H9 (cell line): ENCODE results near the gene ITPR1. TPM values are rescaled to one million over a fixed set of nuclear protein-coding genes. Genes with fewer than 3 reads are reported as not detected.

ENCODE experiments used
- DNase-seq: peaks from one replicate; pipeline ENCODE4 v3.0.0-alpha.2; 2017
- H2AFZ ChIP-seq: one replicate; pipeline ENCODE4 v1.6.1; 2013; ENCODE audit warnings: mild to moderate bottlenecking, low read length, control low read depth, moderate library complexity
- H2AK5ac ChIP-seq: 2 replicates; pipeline ENCODE4 v1.6.1; 2013; ENCODE audit warnings: low read length, control low read depth, mixed read lengths; ENCODE audit not compliant: insufficient read length
- H2BK120ac ChIP-seq: one replicate; pipeline ENCODE4 v1.6.1; 2013; ENCODE audit warnings: low read depth, mild to moderate bottlenecking, low read length, control low read depth, inconsistent platforms; ENCODE audit not compliant: poor library complexity, severe bottlenecking
- H2BK12ac ChIP-seq: 2 replicates; pipeline ENCODE4 v1.6.1; 2013; ENCODE audit warnings: low read length, control low read depth, mixed read lengths, low read depth; ENCODE audit not compliant: insufficient read length
- H2BK15ac ChIP-seq: 2 replicates; pipeline ENCODE4 v1.6.1; 2013; ENCODE audit warnings: low read depth, low read length, control low read depth
- H2BK20ac ChIP-seq: one replicate; pipeline ENCODE4 v1.6.1; 2013; ENCODE audit warnings: low read depth, mild to moderate bottlenecking, low read length, control low read depth, inconsistent platforms; ENCODE audit not compliant: poor library complexity, severe bottlenecking
- H2BK5ac ChIP-seq: 2 replicates; pipeline ENCODE4 v1.6.1; 2013; ENCODE audit warnings: low read length, control low read depth, mixed read lengths; ENCODE audit not compliant: insufficient read length
- H3K14ac ChIP-seq: 2 replicates; pipeline ENCODE4 v1.6.1; 2013; ENCODE audit warnings: low read length, control low read depth; ENCODE audit not compliant: insufficient read depth
- H3K18ac ChIP-seq: 2 replicates; pipeline ENCODE4 v1.6.1; 2013; ENCODE audit warnings: low read depth, mild to moderate bottlenecking, mixed read lengths, low read length, control low read depth; ENCODE audit not compliant: insufficient read length
- H3K23ac ChIP-seq: 2 replicates; pipeline ENCODE4 v1.6.1; 2013; ENCODE audit warnings: low read length, control low read depth, mixed read lengths, low read depth; ENCODE audit not compliant: insufficient read length
- H3K23me2 ChIP-seq: 2 replicates; pipeline ENCODE4 v1.6.1; 2013; ENCODE audit warnings: low read depth, mild to moderate bottlenecking, mixed read lengths, low read length, control low read depth; ENCODE audit not compliant: insufficient read length, poor library complexity, severe bottlenecking
- H3K27ac ChIP-seq: 2 replicates; pipeline ENCODE4 v1.5.1; 2013; ENCODE audit warnings: low read length, control low read depth, mixed read lengths, low read depth; ENCODE audit not compliant: insufficient read length
- H3K27me3 ChIP-seq: 2 replicates; pipeline ENCODE4 v1.6.1; 2013; ENCODE audit warnings: low read length, control low read depth, inconsistent platforms; ENCODE audit not compliant: insufficient read depth
- H3K4ac ChIP-seq: 2 replicates; pipeline ENCODE4 v1.6.1; 2013; ENCODE audit warnings: low read depth, mild to moderate bottlenecking, control low read depth, inconsistent platforms, low read length, moderate library complexity
- H3K4me1 ChIP-seq: 2 replicates; pipeline ENCODE4 v1.6.1; 2013; ENCODE audit warnings: low read length, control low read depth, inconsistent platforms; ENCODE audit not compliant: insufficient read depth
- H3K4me2 ChIP-seq: 2 replicates; pipeline ENCODE4 v1.6.1; 2013; ENCODE audit warnings: low read length, control low read depth, mixed read lengths; ENCODE audit not compliant: insufficient read length, insufficient read depth
- H3K56ac ChIP-seq: 2 replicates; pipeline ENCODE4 v1.6.1; 2013; ENCODE audit warnings: low read depth, mild to moderate bottlenecking, mixed read lengths, low read length, control low read depth; ENCODE audit not compliant: insufficient read length
- H3K79me1 ChIP-seq: 2 replicates; pipeline ENCODE4 v1.6.1; 2013; ENCODE audit warnings: low read depth, mild to moderate bottlenecking, moderate library complexity, low read length, control low read depth, inconsistent platforms; ENCODE audit not compliant: insufficient read depth, poor library complexity, severe bottlenecking
- H3K79me2 ChIP-seq: 2 replicates; pipeline ENCODE4 v1.6.1; 2013; ENCODE audit warnings: low read length, control low read depth, inconsistent platforms; ENCODE audit not compliant: insufficient read depth
- H3K9ac ChIP-seq: 2 replicates; pipeline ENCODE4 v1.6.1; 2013; ENCODE audit warnings: low read length, control low read depth, mixed read lengths; ENCODE audit not compliant: insufficient read length; ENCODE audit errors: extremely low read depth
- H3K9me3 ChIP-seq: one replicate; pipeline ENCODE4 v1.6.1; 2013; ENCODE audit warnings: low read depth, low read length, inconsistent platforms; ENCODE audit not compliant: control insufficient read depth
- H3T11ph ChIP-seq: one replicate; pipeline ENCODE4 v1.6.1; 2013; ENCODE audit warnings: mild to moderate bottlenecking, low read length, control low read depth, inconsistent platforms
- H4K20me1 ChIP-seq: one replicate; pipeline ENCODE4 v1.6.1; 2013; ENCODE audit not compliant: control insufficient read depth, insufficient read length, insufficient read depth
- H4K5ac ChIP-seq: 2 replicates; pipeline ENCODE4 v1.6.1; 2013; ENCODE audit warnings: low read depth, mild to moderate bottlenecking, mixed read lengths, low read length, control low read depth; ENCODE audit not compliant: insufficient read length
- H4K8ac ChIP-seq: replicated peaks from 2 replicates; pipeline ENCODE4 v1.6.1; 2013; ENCODE audit warnings: low read length, control low read depth, mixed read lengths, low read depth; ENCODE audit not compliant: insufficient read length
- H4K91ac ChIP-seq: 2 replicates; pipeline ENCODE4 v1.6.1; 2013; ENCODE audit warnings: low read depth, mild to moderate bottlenecking, moderate library complexity, mixed read lengths, low read length, control low read depth; ENCODE audit not compliant: insufficient read length
- H3K27ac Mint-ChIP-seq, 3 experiments: 2 replicates in 2 of 3; 3 replicates in 1 of 3; pipeline ENCODE4 v1.8.0; 2020 to 2021; ENCODE audit warnings: mixed read lengths in 3 of 3, mild to moderate bottlenecking in 1 of 3, moderate library complexity in 1 of 3
- H3K27me3 Mint-ChIP-seq: 2 replicates; pipeline ENCODE4 v1.8.0; 2021; ENCODE audit warnings: low read depth, mild to moderate bottlenecking, moderate library complexity, mixed read lengths
- H3K36me3 Mint-ChIP-seq, 3 experiments: 2 replicates in 2 of 3; 3 replicates in 1 of 3; pipeline ENCODE4 v1.8.0; 2020 to 2021; ENCODE audit warnings: low read depth in 3 of 3, mixed read lengths in 3 of 3; ENCODE audit not compliant: insufficient read depth in 1 of 3
- H3K4me1 Mint-ChIP-seq, 2 experiments: 2 replicates each; pipeline ENCODE4 v1.8.0; 2020; ENCODE audit warnings: mixed read lengths in 2 of 2
- H3K4me3 Mint-ChIP-seq, 2 experiments: 2 replicates in 1 of 2; 3 replicates in 1 of 2; pipeline ENCODE4 v1.8.0; 2020 to 2021; ENCODE audit warnings: mild to moderate bottlenecking in 2 of 2, mixed read lengths in 2 of 2, moderate library complexity in 1 of 2
- H3K9me3 Mint-ChIP-seq, 2 experiments: 2 replicates in 1 of 2; 3 replicates in 1 of 2; pipeline ENCODE4 v1.8.0; 2020; ENCODE audit warnings: mild to moderate bottlenecking in 2 of 2, mixed read lengths in 2 of 2, moderate library complexity in 1 of 2
- CTCF ChIP-seq: fragments of 200-600 bp; sonication (generic); conservative IDR thresholded peaks from 3 replicates; pipeline ENCODE4 v1.8.0; 2021; ENCODE audit warnings: antibody characterized with exemption, mild to moderate bottlenecking
- WGBS: extraction: QIAGEN DNeasy Blood & Tissue Kit; methylation state at CpG from one replicate; pipeline ENCODE4 v1.1.7; 2013; ENCODE audit warnings: missing lambda C conversion rate, low lambda C conversion rate, mixed read lengths; ENCODE audit not compliant: insufficient read length; ENCODE audit errors: extremely low coverage; 5-methylcytosine and 5-hydroxymethylcytosine counted together
- total RNA-seq: library from RNA; stranded (reverse); gene quantifications from 2 replicates; pipeline ENCODE4 v1.2.1, GENCODE V29; 2021

ITPR1 gene
- total RNA-seq, 1 experiment from 2014 or later = 4.2 TPM

DNA sequence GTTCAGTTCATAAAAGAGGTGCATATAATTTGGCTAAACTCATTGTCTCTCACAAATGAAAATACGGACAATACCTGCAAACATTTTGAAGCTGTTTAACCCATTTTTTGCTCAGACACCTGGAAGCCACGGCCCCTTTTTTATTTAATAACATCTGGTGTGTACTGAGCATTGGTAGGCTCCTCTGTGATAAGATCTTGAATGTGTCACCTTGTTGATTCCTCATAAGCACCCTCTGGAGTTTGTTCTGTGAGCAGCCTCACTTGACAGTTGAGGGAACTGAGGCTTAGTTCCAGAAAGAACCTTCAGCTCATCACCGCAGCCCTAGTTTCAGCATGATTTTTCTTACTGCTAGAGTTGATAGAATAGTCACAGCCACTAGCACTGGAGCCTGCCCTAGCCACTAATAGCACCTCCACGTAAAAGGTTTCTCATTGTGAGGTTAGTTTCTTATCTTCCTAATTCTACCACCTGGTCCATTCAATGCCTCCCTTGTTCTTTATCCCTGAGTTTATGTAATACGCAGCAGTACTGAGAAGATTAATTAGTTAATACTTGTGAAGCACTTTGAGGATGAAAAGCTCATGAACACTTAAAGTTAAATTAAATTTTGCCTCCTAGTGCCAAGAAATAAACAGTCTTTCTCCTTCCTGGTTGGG, 71.9 kb downstream of the ITPR1 start:
- Mint-ChIP-seq H3K4me3 (no peak overlapping the region), H3K36me3 (no peaks in the 10 kb centered on the region; a peak in 1 of 7 replicates), H3K9me3 (no peaks in the 10 kb centered on the region), H3K4me1 (peaks cover 7 to 11% of the 10 kb centered on the region in 2 experiments), H3K27me3 (no peaks in the 10 kb centered on the region; the same call in 1 of the 2 replicates), H3K27ac (no peak overlapping the region)
- H4K91ac ChIP-seq = no peak overlapping the region
- H2BK20ac ChIP-seq = no peak overlapping the region
- no peak overlapping the region for H3K18ac ChIP-seq
- H3K79me1 ChIP-seq = no peaks in the 10 kb centered on the region
- WGBS = no CpG with 5 or more reads among the region's 5 CpGs
- H2BK12ac ChIP-seq = no peak overlapping the region
- H3K4me2 ChIP-seq = no peak overlapping the region
- H2BK120ac ChIP-seq = no peak overlapping the region
- no peaks in the 10 kb centered on the region for H3K9me3 ChIP-seq
- H2BK15ac ChIP-seq = no peak overlapping the region
- H4K8ac ChIP-seq = no peak overlapping the region
- no peak for TF ChIP-seq CTCF
- no peak overlapping the region for H4K5ac ChIP-seq
- H3T11ph ChIP-seq = no peak overlapping the region
- H3K14ac ChIP-seq = no peak overlapping the region
- no peaks in the 10 kb centered on the region for H3K23me2 ChIP-seq
- H3K27ac ChIP-seq = no peak overlapping the region
- no peak overlapping the region for H3K56ac ChIP-seq
- H3K79me2 ChIP-seq = no peaks in the 10 kb centered on the region
- H2AK5ac ChIP-seq = no peak overlapping the region
- no peak overlapping the region for H2BK5ac ChIP-seq
- H3K27me3 ChIP-seq = no peaks in the 10 kb centered on the region
- no peak overlapping the region for H2AFZ ChIP-seq
- H3K4me1 ChIP-seq = no peaks in the 10 kb centered on the region
- H3K9ac ChIP-seq = no peak overlapping the region
- no peak for DNase-seq
- no peak overlapping the region for H3K23ac ChIP-seq
- no peak overlapping the region for H3K4ac ChIP-seq
- no peaks in the 10 kb centered on the region for H4K20me1 ChIP-seq
